ENCODE data around the gene SETD1A.
A peak's percentile ranks its signal among the peaks of the same experiment; 100 is the strongest.

Gene SETD1A

DNA sequence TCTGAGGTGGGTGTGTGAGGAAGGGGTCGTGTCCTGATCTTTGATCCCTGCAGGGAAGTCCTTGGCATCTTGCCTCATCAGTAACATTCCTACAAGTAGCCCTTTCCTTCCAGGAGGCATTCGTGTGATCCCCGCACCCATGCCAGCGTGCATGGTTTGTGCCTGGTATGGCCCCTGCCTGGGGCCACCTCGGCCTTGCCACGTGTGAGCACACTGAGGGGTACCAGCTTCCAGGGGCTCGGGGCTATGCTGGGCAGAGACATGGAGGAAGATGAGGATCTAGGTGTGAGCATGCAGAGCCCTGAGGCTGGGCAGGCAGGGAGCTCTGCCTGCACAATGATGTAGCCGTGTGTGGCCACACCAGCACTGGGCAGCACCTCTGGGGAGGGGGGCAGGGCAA is 33.5 kb downstream of the SETD1A start:
- DNase-seq (ENCODE audit: low read depth, low spot score) = no peak
- peaks cover 13% of the 10 kb centered on the region for H3K4me1 ChIP-seq (ENCODE audit: insufficient read depth, insufficient read length)
- no peak overlapping the region for H3K9ac ChIP-seq (ENCODE audit: insufficient read length, low read depth)
- H3K4me3 ChIP-seq (ENCODE audit: insufficient read length, low read depth) = no peak overlapping the region
- H3K27me3 ChIP-seq (ENCODE audit: insufficient read depth, insufficient read length) = no peaks in the 10 kb centered on the region
- H3K9me3 ChIP-seq (ENCODE audit: insufficient read depth, low read length) = no peaks in the 10 kb centered on the region
- no peak for TF ChIP-seq ZNF274 (IDR thresholded peaks at IDR 0.05; ENCODE audit: low read depth, low read length)
- TF ChIP-seq SUZ12 (IDR thresholded peaks at IDR 0.05; ENCODE audit: extremely low read depth, insufficient read depth, insufficient read length) = no peak
- TF ChIP-seq YY1 (IDR thresholded peaks at IDR 0.05; ENCODE audit: insufficient read depth, insufficient read length) = no peak
- peaks cover 25% of the 10 kb centered on the region for H3K36me3 ChIP-seq (ENCODE audit: insufficient read depth, insufficient read length, low read length)

DNA sequence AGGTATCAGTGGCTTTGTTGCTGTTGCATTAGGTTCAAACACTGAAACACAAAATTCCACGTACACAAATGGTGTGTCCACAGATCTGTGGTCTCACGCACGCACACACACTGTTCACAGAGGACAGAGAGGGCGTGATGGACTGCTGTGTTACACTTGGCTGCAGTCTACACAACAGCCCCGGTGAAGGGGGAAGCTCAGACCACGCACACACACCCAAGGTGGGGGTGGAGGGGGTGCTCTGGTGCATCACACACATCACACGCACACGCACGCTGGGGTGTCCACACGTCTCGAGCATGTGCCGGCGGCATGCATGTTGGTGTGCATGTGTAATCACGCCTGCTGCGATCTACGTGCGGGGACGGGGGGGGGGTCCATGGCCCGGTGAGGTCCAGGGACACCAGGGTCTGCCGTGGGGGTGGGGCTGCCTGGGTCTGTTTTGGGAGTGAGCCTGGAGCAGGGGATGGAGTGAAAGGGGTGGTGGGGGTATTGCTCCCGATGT is 34.8 kb downstream of the SETD1A start:
- H3K36me3 ChIP-seq (ENCODE audit: insufficient read depth, insufficient read length, low read length) = peaks cover 14% of the 10 kb centered on the region
- no peak overlapping the region for H3K9ac ChIP-seq (ENCODE audit: insufficient read length, low read depth)
- DNase-seq (ENCODE audit: low read depth, low spot score) = no peak
- no peak for TF ChIP-seq ZNF274 (IDR thresholded peaks at IDR 0.05; ENCODE audit: low read depth, low read length)
- no peak for TF ChIP-seq YY1 (IDR thresholded peaks at IDR 0.05; ENCODE audit: insufficient read depth, insufficient read length)
- TF ChIP-seq SUZ12 (IDR thresholded peaks at IDR 0.05; ENCODE audit: extremely low read depth, insufficient read depth, insufficient read length) = no peak
- peaks cover 8% of the 10 kb centered on the region for H3K4me1 ChIP-seq (ENCODE audit: insufficient read depth, insufficient read length)
- H3K9me3 ChIP-seq (ENCODE audit: insufficient read depth, low read length) = no peaks in the 10 kb centered on the region
- no peaks in the 10 kb centered on the region for H3K27me3 ChIP-seq (ENCODE audit: insufficient read depth, insufficient read length)
- no peak overlapping the region for H3K4me3 ChIP-seq (ENCODE audit: insufficient read length, low read depth)

DNA sequence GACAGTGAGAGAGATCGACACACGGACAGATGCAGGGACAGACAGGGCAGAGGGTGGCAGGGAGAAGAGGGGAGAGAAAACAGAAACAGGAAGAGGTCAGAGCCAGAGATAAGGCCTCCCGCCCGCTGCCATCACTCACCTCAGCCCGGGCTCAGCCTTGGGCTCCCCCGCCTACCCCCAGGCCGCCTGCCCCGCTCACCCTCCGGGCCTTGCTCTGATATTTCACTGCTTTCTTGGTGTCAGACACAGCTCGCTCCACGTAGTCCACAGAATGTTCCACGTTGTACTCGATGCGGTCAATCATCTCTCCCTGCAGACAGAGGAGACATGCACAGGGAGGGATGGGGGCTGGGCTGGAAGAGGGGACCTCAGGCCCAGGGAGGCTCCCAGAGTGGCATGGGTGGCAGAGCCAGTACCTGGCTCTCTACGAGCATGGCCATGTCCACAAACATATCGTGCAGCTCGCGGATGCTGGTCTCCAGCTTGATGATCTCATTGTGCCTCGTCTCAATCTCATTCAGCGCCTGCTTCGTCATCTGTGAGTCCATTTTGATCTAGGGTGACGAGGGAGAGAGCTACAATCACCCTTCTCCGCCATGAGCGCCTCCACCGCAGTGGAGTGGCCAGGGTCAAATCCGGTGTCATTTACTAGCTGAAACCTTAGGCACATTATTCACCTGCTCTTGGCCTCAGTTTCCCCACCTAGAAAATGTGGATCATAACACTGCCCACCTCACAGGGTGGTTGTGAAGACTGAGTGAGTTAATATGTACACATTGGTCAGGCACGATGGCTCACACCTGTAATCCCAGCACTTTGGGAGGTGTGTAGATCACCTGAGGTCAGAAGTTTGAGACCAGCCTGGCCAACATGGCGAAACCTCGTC is 35.6 kb downstream of the SETD1A start:
- H3K27me3 ChIP-seq (ENCODE audit: insufficient read depth, insufficient read length) = no peaks in the 10 kb centered on the region
- H3K4me3 ChIP-seq (ENCODE audit: insufficient read length, low read depth) = no peak overlapping the region
- H3K36me3 ChIP-seq (ENCODE audit: insufficient read depth, insufficient read length, low read length) = peaks cover 6% of the 10 kb centered on the region
- DNase-seq (ENCODE audit: low read depth, low spot score) = no peak
- H3K9ac ChIP-seq (ENCODE audit: insufficient read length, low read depth) = no peak overlapping the region
- no peak for TF ChIP-seq SUZ12 (IDR thresholded peaks at IDR 0.05; ENCODE audit: extremely low read depth, insufficient read depth, insufficient read length)
- no peak for TF ChIP-seq YY1 (IDR thresholded peaks at IDR 0.05; ENCODE audit: insufficient read depth, insufficient read length)
- TF ChIP-seq ZNF274 (IDR thresholded peaks at IDR 0.05; ENCODE audit: low read depth, low read length) = no peak
- H3K9me3 ChIP-seq (ENCODE audit: insufficient read depth, low read length) = no peaks in the 10 kb centered on the region
- peaks cover 8% of the 10 kb centered on the region for H3K4me1 ChIP-seq (ENCODE audit: insufficient read depth, insufficient read length)

DNA sequence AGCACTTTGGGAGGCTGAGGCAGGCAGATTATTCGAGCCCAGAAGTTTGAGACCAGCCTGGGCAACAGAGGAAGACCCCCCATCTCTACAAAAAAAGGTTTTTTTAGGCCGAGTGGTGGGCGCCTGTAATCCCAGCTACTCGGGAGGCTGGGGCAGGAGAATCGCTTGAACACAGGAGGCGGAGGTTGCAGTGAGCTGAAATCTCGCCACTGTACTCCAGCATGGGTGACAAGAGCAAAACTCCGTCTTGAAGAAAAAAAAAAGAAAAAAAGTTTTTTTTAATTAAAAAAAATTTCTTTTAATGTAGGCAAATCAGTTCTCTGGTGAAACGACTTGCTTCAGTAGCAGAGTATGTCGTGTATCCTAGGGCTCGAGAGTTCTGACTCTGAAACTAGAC is 38.4 kb downstream of the SETD1A start:
- no peaks in the 10 kb centered on the region for H3K36me3 ChIP-seq (ENCODE audit: insufficient read depth, insufficient read length, low read length)
- DNase-seq (ENCODE audit: low read depth, low spot score) = no peak
- TF ChIP-seq SUZ12 (IDR thresholded peaks at IDR 0.05; ENCODE audit: extremely low read depth, insufficient read depth, insufficient read length) = no peak
- no peak for TF ChIP-seq YY1 (IDR thresholded peaks at IDR 0.05; ENCODE audit: insufficient read depth, insufficient read length)
- TF ChIP-seq ZNF274 (IDR thresholded peaks at IDR 0.05; ENCODE audit: low read depth, low read length) = no peak
- H3K27me3 ChIP-seq (ENCODE audit: insufficient read depth, insufficient read length) = no peaks in the 10 kb centered on the region
- no peak overlapping the region for H3K9ac ChIP-seq (ENCODE audit: insufficient read length, low read depth)
- peak overlapping the region; percentile 46 for H3K4me3 ChIP-seq (ENCODE audit: insufficient read length, low read depth)
- H3K4me1 ChIP-seq (ENCODE audit: insufficient read depth, insufficient read length) = peaks cover 14% of the 10 kb centered on the region
- no peaks in the 10 kb centered on the region for H3K9me3 ChIP-seq (ENCODE audit: insufficient read depth, low read length)

GRCh38 chr16:30996324-30996984 is 38.9 kb downstream of the SETD1A start:
- Histone ChIP-seq H3K36me3 (ENCODE audit: insufficient read depth, insufficient read length, low read length) (no peaks in the 10 kb centered on the region), H3K27me3 (ENCODE audit: insufficient read depth, insufficient read length) (no peaks in the 10 kb centered on the region), H3K4me3 (ENCODE audit: insufficient read length, low read depth) (peak overlapping the region; percentile 46), H3K9me3 (ENCODE audit: insufficient read depth, low read length) (no peaks in the 10 kb centered on the region), H3K9ac (ENCODE audit: insufficient read length, low read depth) (peak overlapping the region; percentile 68), H3K4me1 (ENCODE audit: insufficient read depth, insufficient read length) (peaks cover 14% of the 10 kb centered on the region)
- DNase-seq (ENCODE audit: low read depth, low spot score) = no peak
- TF ChIP-seq ZNF274 (IDR thresholded peaks at IDR 0.05; ENCODE audit: low read depth, low read length) (no peak), YY1 (IDR thresholded peaks at IDR 0.05; ENCODE audit: insufficient read depth, insufficient read length) (no peak), SUZ12 (IDR thresholded peaks at IDR 0.05; ENCODE audit: extremely low read depth, insufficient read depth, insufficient read length) (no peak)

- TF ChIP-seq YY1 (IDR thresholded peaks at IDR 0.05; ENCODE audit: insufficient read depth, insufficient read length) (no peak), SUZ12 (IDR thresholded peaks at IDR 0.05; ENCODE audit: extremely low read depth, insufficient read depth, insufficient read length) (no peak), ZNF274 (IDR thresholded peaks at IDR 0.05; ENCODE audit: low read depth, low read length) (no peak)
- no peak for DNase-seq (ENCODE audit: low read depth, low spot score)
- Histone ChIP-seq H3K4me1 (ENCODE audit: insufficient read depth, insufficient read length) (peaks cover 13% of the 10 kb centered on the region), H3K27me3 (ENCODE audit: insufficient read depth, insufficient read length) (no peaks in the 10 kb centered on the region), H3K9me3 (ENCODE audit: insufficient read depth, low read length) (no peaks in the 10 kb centered on the region), H3K9ac (ENCODE audit: insufficient read length, low read depth) (peak overlapping the region; percentile 75), H3K36me3 (ENCODE audit: insufficient read depth, insufficient read length, low read length) (no peaks in the 10 kb centered on the region), H3K4me3 (ENCODE audit: insufficient read length, low read depth) (peak overlapping the region; percentile 46)
Measured at GRCh38 chr16:30996985-30997724, 39.6 kb downstream of the SETD1A start.
